Ishikawa (cell line): ENCODE results near the gene ANKFN1.

Experiments used
- CEBPB ChIP-seq: IDR thresholded peaks from 2 replicates; pipeline ENCODE4 v1.6.1; 2012
- CREB1 ChIP-seq: IDR thresholded peaks from 2 replicates; pipeline ENCODE4 v1.6.1; 2012; ENCODE audit warnings: low read depth
- EGR1 ChIP-seq: IDR thresholded peaks from 2 replicates; pipeline ENCODE4 v1.6.1; 2012
- EP300 ChIP-seq: IDR thresholded peaks from 2 replicates; pipeline ENCODE4 v1.6.1; 2012; ENCODE audit warnings: borderline replicate concordance
- FOXM1 ChIP-seq: IDR thresholded peaks from 2 replicates; pipeline ENCODE4 v1.6.1; 2012; ENCODE audit warnings: low read depth, borderline replicate concordance
- MAX ChIP-seq: IDR thresholded peaks from 2 replicates; pipeline ENCODE4 v1.6.1; 2012
- NFIC ChIP-seq: IDR thresholded peaks from 2 replicates; pipeline ENCODE4 v1.6.1; 2012
- RAD21 ChIP-seq: IDR thresholded peaks from 2 replicates; pipeline ENCODE4 v1.6.1; 2012; ENCODE audit warnings: low read depth
- TAF1 ChIP-seq: IDR thresholded peaks from 2 replicates; pipeline ENCODE4 v1.6.1; 2012; ENCODE audit warnings: low read depth, mild to moderate bottlenecking
- TCF12 ChIP-seq: IDR thresholded peaks from 2 replicates; pipeline ENCODE4 v1.6.1; 2012; ENCODE audit warnings: low read depth
- TEAD4 ChIP-seq: IDR thresholded peaks from 2 replicates; pipeline ENCODE4 v1.6.1; 2012
- YY1 ChIP-seq: IDR thresholded peaks from 2 replicates; pipeline ENCODE4 v1.6.1; 2012; ENCODE audit warnings: low read depth
- ZBTB7A ChIP-seq: IDR thresholded peaks from 2 replicates; pipeline ENCODE4 v1.6.1; 2012; ENCODE audit warnings: low read depth
- TF ChIP-seq, protein P1 (sequence below): IDR thresholded peaks from 2 replicates; pipeline ENCODE4 v1.6.1; 2012; ENCODE audit warnings: low read depth, mild to moderate bottlenecking
- TF ChIP-seq, protein P2 (sequence below): IDR thresholded peaks from 2 replicates; pipeline ENCODE4 v1.6.1; 2012

Gene ANKFN1

GRCh38 chr17:56125830-56126819 lies 27.1 kb upstream of the ANKFN1 start:
- peak; percentile 50 for TF ChIP-seq RAD21
- TF ChIP-seq YY1: no peak

GRCh38 chr17:56130026-56130425 lies 23.2 kb upstream of the ANKFN1 start:
- TF ChIP-seq ZBTB7A (no peak), TEAD4 (no peak), EGR1 (no peak), MAX (no peak), RAD21 (no peak)
- TF ChIP-seq, protein P1, sequence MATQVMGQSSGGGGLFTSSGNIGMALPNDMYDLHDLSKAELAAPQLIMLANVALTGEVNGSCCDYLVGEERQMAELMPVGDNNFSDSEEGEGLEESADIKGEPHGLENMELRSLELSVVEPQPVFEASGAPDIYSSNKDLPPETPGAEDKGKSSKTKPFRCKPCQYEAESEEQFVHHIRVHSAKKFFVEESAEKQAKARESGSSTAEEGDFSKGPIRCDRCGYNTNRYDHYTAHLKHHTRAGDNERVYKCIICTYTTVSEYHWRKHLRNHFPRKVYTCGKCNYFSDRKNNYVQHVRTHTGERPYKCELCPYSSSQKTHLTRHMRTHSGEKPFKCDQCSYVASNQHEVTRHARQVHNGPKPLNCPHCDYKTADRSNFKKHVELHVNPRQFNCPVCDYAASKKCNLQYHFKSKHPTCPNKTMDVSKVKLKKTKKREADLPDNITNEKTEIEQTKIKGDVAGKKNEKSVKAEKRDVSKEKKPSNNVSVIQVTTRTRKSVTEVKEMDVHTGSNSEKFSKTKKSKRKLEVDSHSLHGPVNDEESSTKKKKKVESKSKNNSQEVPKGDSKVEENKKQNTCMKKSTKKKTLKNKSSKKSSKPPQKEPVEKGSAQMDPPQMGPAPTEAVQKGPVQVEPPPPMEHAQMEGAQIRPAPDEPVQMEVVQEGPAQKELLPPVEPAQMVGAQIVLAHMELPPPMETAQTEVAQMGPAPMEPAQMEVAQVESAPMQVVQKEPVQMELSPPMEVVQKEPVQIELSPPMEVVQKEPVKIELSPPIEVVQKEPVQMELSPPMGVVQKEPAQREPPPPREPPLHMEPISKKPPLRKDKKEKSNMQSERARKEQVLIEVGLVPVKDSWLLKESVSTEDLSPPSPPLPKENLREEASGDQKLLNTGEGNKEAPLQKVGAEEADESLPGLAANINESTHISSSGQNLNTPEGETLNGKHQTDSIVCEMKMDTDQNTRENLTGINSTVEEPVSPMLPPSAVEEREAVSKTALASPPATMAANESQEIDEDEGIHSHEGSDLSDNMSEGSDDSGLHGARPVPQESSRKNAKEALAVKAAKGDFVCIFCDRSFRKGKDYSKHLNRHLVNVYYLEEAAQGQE: no peak

DNA sequence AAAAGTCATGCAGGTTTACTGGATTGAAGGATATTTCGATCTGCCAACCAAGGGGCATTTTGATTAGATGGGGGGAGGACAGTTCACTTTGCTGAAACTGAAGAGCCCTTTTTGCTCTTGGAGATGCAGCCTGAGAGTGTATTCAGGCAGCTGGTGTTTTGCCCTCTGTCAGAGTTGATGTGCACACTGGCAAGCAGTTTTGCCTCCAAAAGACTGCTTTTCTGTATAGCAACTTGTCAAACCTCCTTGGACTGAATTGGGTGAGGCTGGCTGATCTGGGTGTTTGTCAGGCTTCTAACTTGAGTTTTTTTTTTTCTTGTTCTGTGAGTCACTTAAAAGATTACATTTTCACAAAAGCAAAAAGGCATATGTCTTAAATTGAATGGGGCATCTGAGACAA lies 22.6 kb upstream of the ANKFN1 start:
- TF ChIP-seq NFIC (no peak), RAD21 (no peak), MAX (no peak), YY1 (no peak), TAF1 (no peak), CREB1 (no peak), CEBPB (no peak), TEAD4 (no peak), TCF12 (no peak), EP300 (no peak)
- TF ChIP-seq, protein P2, sequence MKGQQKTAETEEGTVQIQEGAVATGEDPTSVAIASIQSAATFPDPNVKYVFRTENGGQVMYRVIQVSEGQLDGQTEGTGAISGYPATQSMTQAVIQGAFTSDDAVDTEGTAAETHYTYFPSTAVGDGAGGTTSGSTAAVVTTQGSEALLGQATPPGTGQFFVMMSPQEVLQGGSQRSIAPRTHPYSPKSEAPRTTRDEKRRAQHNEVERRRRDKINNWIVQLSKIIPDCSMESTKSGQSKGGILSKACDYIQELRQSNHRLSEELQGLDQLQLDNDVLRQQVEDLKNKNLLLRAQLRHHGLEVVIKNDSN: no peak
- TF ChIP-seq, protein P1: no peak

- TF ChIP-seq TCF12: no peak
- no peak for TF ChIP-seq FOXM1
- no peak for TF ChIP-seq YY1
- no peak for TF ChIP-seq EP300
- TF ChIP-seq RAD21: no peak
- no peak for TF ChIP-seq MAX
- TF ChIP-seq, protein P1: no peak
- TF ChIP-seq CEBPB: no peak
- TF ChIP-seq ZBTB7A: no peak
- no peak for TF ChIP-seq EGR1
- TF ChIP-seq TAF1: no peak
- TF ChIP-seq CREB1: no peak
- TF ChIP-seq TEAD4: no peak
- TF ChIP-seq, protein P2: no peak
- TF ChIP-seq NFIC: no peak
Observed at GRCh38 chr17:56131431-56131830, 21.8 kb upstream of the ANKFN1 start.
